Calu3 (cell line): ENCODE results near the gene RPS3A. TPM values are rescaled to one million over a fixed set of nuclear protein-coding genes. Genes with fewer than 3 reads are reported as not detected.

Source experiments
- BruUV-seq: library from RNA; stranded (reverse); fragments of 400-500 nt; replicated peaks from 2 replicates; lab custom pipeline; 2021; lab: Mats Ljungman, UMichigan
- CTCF ChIA-PET: fragments of 300-600 bp; sonication (Branson Sonifier 250); formaldehyde crosslinking; loops from one replicate; lab custom pipeline; 2022; ENCODE audit warnings: antibody characterized with exemption; lab: Charles Lee
- DNase-seq: peaks from one replicate; pipeline ENCODE4 v3.0.0; 2022
- H3K27ac Mint-ChIP-seq: one replicate; pipeline ENCODE4 v1.8.0; 2022; ENCODE audit warnings: mixed read lengths; ENCODE audit not compliant: unreplicated experiment
- H3K27me3 Mint-ChIP-seq: one replicate; pipeline ENCODE4 v1.8.0; 2022; ENCODE audit warnings: mixed read lengths; ENCODE audit not compliant: unreplicated experiment
- H3K36me3 Mint-ChIP-seq: one replicate; pipeline ENCODE4 v1.8.0; 2022; ENCODE audit warnings: mild to moderate bottlenecking, moderate library complexity, mixed read lengths; ENCODE audit not compliant: insufficient read depth, unreplicated experiment
- H3K4me1 Mint-ChIP-seq: one replicate; pipeline ENCODE4 v1.8.0; 2022; ENCODE audit warnings: mild to moderate bottlenecking, low read depth, mixed read lengths; ENCODE audit not compliant: unreplicated experiment
- H3K4me3 Mint-ChIP-seq: one replicate; pipeline ENCODE4 v1.8.0; 2022; ENCODE audit warnings: mild to moderate bottlenecking, low read depth, moderate library complexity, mixed read lengths; ENCODE audit not compliant: unreplicated experiment
- H3K9me3 Mint-ChIP-seq: one replicate; pipeline ENCODE4 v1.8.0; 2022; ENCODE audit warnings: low read depth, mixed read lengths; ENCODE audit not compliant: unreplicated experiment
- CTCF ChIP-seq: fragments of 200-600 bp; IDR thresholded peaks from one replicate; pipeline ENCODE4 v1.8.0; 2022; ENCODE audit warnings: antibody characterized with exemption; ENCODE audit not compliant: unreplicated experiment
- intact Hi-C: fragments of 100-400 bp; cut with micrococcal nuclease; formaldehyde crosslinking; loops from one replicate; pipeline ENCODE4 v1.10.0; 2022; ENCODE audit not compliant: unreplicated experiment
- total RNA-seq: library from RNA; stranded (reverse); gene quantifications from 2 replicates; pipeline ENCODE4 v1.2.3, GENCODE V29; 2022

Gene RPS3A
- total RNA-seq, 1 experiment from 2014 or later, result 862 TPM

GRCh38 chr4:151092488-151092887, 6.9 kb upstream of the RPS3A start:
- no peaks in the 10 kb centered on the region for H3K4me1 Mint-ChIP-seq
- no peak overlapping the region for H3K27ac Mint-ChIP-seq
- CTCF ChIA-PET, result interaction anchor here (0.6 kb wide), 1 partner anchor 10 kb away, joined by 3 read pairs; no protein-coding TSS in a partner anchor
- intact Hi-C loops, result no loop called here
- no peaks in the 10 kb centered on the region for H3K36me3 Mint-ChIP-seq
- no TSS peak for BruUV-seq
- no peaks in the 10 kb centered on the region for H3K9me3 Mint-ChIP-seq
- no peak overlapping the region for H3K4me3 Mint-ChIP-seq
- TF ChIP-seq CTCF, result no peak
- no peak for DNase-seq
- H3K27me3 Mint-ChIP-seq, result no peaks in the 10 kb centered on the region

GRCh38 chr4:151093203-151093602, 6.2 kb upstream of the RPS3A start:
- no peaks in the 10 kb centered on the region for H3K4me1 Mint-ChIP-seq
- no peaks in the 10 kb centered on the region for H3K9me3 Mint-ChIP-seq
- no peaks in the 10 kb centered on the region for H3K27me3 Mint-ChIP-seq
- no peak for TF ChIP-seq CTCF
- no peaks in the 10 kb centered on the region for H3K36me3 Mint-ChIP-seq
- BruUV-seq, result no TSS peak
- H3K27ac Mint-ChIP-seq, result no peak overlapping the region
- intact Hi-C loops, result no loop called here
- H3K4me3 Mint-ChIP-seq, result no peak overlapping the region
- CTCF ChIA-PET, result no interaction called here
- DNase-seq, result no peak

GRCh38 chr4:151094290-151094751, 5.1 kb upstream of the RPS3A start:
- H3K36me3 Mint-ChIP-seq, result peaks cover 7% of the 10 kb centered on the region
- no peaks in the 10 kb centered on the region for H3K27me3 Mint-ChIP-seq
- H3K4me3 Mint-ChIP-seq, result no peak overlapping the region
- TF ChIP-seq CTCF, result no peak
- no peaks in the 10 kb centered on the region for H3K4me1 Mint-ChIP-seq
- BruUV-seq, result no TSS peak
- H3K27ac Mint-ChIP-seq, result no peak overlapping the region
- intact Hi-C loops, result no loop called here
- no peaks in the 10 kb centered on the region for H3K9me3 Mint-ChIP-seq
- DNase-seq, result no peak
- CTCF ChIA-PET, result no interaction called here

- CTCF ChIA-PET, result no interaction called here
- intact Hi-C loops, result no loop called here
- BruUV-seq, result no TSS peak
- H3K36me3 Mint-ChIP-seq, result peaks cover 16% of the 10 kb centered on the region
- H3K9me3 Mint-ChIP-seq, result no peaks in the 10 kb centered on the region
- no peak for DNase-seq
- TF ChIP-seq CTCF, result no peak
- no peak overlapping the region for H3K4me3 Mint-ChIP-seq
- no peak overlapping the region for H3K27ac Mint-ChIP-seq
- no peaks in the 10 kb centered on the region for H3K27me3 Mint-ChIP-seq
- no peaks in the 10 kb centered on the region for H3K4me1 Mint-ChIP-seq
These were observed 4.3 kb upstream of the RPS3A start for GRCh38 chr4:151095142-151095541.
